ENCODE data around the gene PAPPA. TPM values are rescaled to one million over a fixed set of nuclear protein-coding genes. Genes with fewer than 3 reads are reported as not detected.

PAPPA gene
- total RNA-seq, 2 experiments from 2014 or later: not detected

- H3K4me1 Mint-ChIP-seq (ENCODE audit: low read depth): peaks cover 8% of the 10 kb centered on the region
- ChIA-PET CTCF (no interaction called here), POLR2A (no interaction called here)
- ATAC-seq: no peak
- intact Hi-C loops (cut with micrococcal nuclease): no loop called here
- no peaks in the 10 kb centered on the region for H3K9me3 Mint-ChIP-seq
- TF ChIP-seq CTCF (IDR thresholded peaks at IDR 0.05): no peak
- H3K4me3 Mint-ChIP-seq: no peak overlapping the region
- H3K36me3 Mint-ChIP-seq (ENCODE audit: low read depth): no peaks in the 10 kb centered on the region
- H3K27ac Mint-ChIP-seq: no peak overlapping the region
- no peak for DNase-seq
- peaks cover 69% of the 10 kb centered on the region for H3K27me3 Mint-ChIP-seq
Observed at GRCh38 chr9:116154976-116155697, 1.5 kb downstream of the PAPPA start.

DNA sequence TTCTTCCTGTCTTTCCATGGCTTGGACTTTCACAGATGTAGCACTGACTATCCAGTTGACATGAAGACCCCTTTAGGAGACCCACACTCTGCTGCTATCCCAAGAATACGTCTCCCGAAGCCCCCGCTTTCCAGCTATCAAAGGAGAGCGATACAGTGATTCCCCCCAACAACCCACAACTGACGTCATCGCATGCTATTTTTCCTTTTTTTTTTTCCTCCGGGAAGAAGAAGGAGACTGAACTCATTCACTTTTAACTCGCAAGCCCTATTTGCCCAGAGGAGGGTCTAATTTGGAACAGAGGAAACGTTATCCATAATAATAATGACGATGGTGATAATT lies 2.1 kb downstream of the PAPPA start:
- Mint-ChIP-seq H3K4me3 (no peak overlapping the region), H3K9me3 (no peaks in the 10 kb centered on the region), H3K36me3 (ENCODE audit: low read depth) (no peaks in the 10 kb centered on the region), H3K27me3 (peaks cover 66% of the 10 kb centered on the region), H3K27ac (no peak overlapping the region), H3K4me1 (ENCODE audit: low read depth) (peaks cover 8% of the 10 kb centered on the region)
- ATAC-seq (no peak), DNase-seq (no peak)
- ChIA-PET CTCF (no interaction called here), POLR2A (no interaction called here)
- intact Hi-C loops (cut with micrococcal nuclease): no loop called here
- TF ChIP-seq CTCF (IDR thresholded peaks at IDR 0.05): no peak

DNA sequence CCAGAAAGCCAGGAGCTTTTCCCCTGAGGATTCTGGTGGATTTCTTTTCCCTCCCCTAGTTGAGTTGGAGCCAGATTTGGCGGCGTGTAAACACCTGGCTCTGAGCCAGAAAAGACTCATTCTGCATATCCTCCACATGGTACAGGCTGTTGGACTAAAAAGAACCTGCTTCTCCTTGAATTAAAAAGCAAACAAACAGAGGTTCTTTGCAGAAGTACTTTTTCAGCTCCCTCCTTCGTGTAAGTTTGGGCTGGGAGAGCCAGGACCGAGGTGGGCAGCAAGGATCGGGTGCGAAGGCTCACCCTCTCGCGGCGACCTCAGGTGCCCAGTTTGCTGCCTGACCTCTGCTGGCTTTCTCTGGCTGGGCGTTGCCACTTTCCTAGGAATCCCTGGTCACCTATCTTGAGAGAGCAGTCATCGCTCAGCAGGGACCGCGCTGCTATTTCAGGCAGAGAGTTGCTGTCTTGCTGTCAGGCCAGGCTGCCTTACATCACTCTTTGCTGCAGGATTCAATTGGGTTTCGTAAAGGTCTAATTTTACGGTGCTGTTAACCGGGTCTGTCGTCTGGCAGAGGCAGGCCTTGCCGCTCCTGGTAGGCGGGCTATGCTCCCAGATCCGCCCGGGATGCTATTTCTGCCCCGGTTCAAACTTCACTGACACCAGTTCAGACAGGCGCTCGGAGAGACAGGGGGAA lies 3.2 kb downstream of the PAPPA start:
- Mint-ChIP-seq H3K9me3 (no peaks in the 10 kb centered on the region), H3K36me3 (ENCODE audit: low read depth) (no peaks in the 10 kb centered on the region), H3K4me3 (no peak overlapping the region), H3K27me3 (peaks cover 65% of the 10 kb centered on the region), H3K27ac (no peak overlapping the region), H3K4me1 (ENCODE audit: low read depth) (peaks cover 8% of the 10 kb centered on the region)
- POLR2A ChIA-PET: no interaction called here
- no peak for ATAC-seq
- intact Hi-C loops (cut with micrococcal nuclease): no loop called here
- no peak for DNase-seq
- TF ChIP-seq CTCF (IDR thresholded peaks at IDR 0.05): no peak
- CTCF ChIA-PET: no interaction called here

DNA sequence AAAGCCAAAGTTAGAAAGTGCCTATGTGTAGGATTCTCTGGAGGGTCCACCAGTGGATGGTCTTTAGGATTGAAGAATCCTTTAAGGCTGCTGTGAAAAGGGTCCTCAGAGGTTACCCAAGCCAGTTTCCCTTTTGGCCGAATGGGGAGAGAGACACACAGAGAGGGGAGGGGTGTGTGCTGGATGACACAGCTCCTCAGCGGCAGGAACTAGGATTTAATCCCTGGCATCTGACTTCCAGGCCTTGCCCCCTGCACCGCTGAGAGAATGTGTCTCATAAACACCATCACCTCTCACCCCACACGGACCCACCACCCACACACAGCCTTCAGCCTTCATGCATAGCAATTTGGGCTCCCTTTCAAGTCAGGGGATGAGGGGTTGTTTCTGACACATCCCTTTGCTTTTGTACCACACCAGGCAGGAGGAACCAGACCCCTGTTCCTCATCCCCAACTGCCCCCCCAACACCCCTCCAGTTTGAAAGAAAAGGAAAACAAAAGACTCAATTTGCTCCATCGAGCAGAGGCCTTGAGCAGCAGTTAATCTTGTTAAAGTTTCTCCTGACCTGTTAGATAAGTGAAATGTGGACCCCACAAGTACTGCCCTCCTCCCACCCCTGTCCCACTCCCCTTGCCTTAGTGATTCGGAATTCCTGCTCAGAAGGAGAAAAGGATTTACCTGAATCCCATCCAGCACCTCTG lies 4.0 kb downstream of the PAPPA start:
- CTCF ChIA-PET: no interaction called here
- Mint-ChIP-seq H3K36me3 (ENCODE audit: low read depth) (no peaks in the 10 kb centered on the region), H3K9me3 (no peaks in the 10 kb centered on the region), H3K4me3 (no peak overlapping the region), H3K4me1 (ENCODE audit: low read depth) (peaks cover 8% of the 10 kb centered on the region), H3K27ac (no peak overlapping the region), H3K27me3 (peaks cover 60% of the 10 kb centered on the region)
- ATAC-seq (no peak), DNase-seq (no peak)
- no peak for TF ChIP-seq CTCF (IDR thresholded peaks at IDR 0.05)
- POLR2A ChIA-PET: no interaction called here
- intact Hi-C loops (cut with micrococcal nuclease): no loop called here
